Esophagus squamous epithelium (tissue), 5 donors: Measurements from ENCODE around the gene MROH2A. TPM values are rescaled to one million over a fixed set of nuclear protein-coding genes. Genes with fewer than 3 reads are reported as not detected.

Experiments used
- DNase-seq: peaks from one replicate; lab custom pipeline; 2025; lab: John Stamatoyannopoulos, UW
- H3K27ac ChIP-seq, 4 donors: fragments of 200-600 bp; sonication (generic); one replicate each; pipeline ENCODE4 v1.5.1; 2016 to 2019; ENCODE audit warnings: mild to moderate bottlenecking in 1 of 4
- H3K27me3 ChIP-seq, 4 donors: fragments of 200-600 bp; sonication (generic); 1 replicate in 3 of 4; 2 replicates in 1 of 4; pipeline versions ENCODE4 v1.5.1 to v1.6.0; 2017 to 2021; ENCODE audit warnings: antibody characterized with exemption in 1 of 4
- H3K36me3 ChIP-seq, 3 donors: fragments of 200-600 bp; sonication (generic); one replicate each; pipeline ENCODE4 v1.5.1; 2016 to 2019
- H3K4me1 ChIP-seq, 3 donors: fragments of 200-600 bp; sonication (generic); one replicate each; pipeline ENCODE4 v1.5.1; 2017 to 2019
- H3K4me3 ChIP-seq, 4 donors: fragments of 200-600 bp; sonication (generic); 1 replicate in 3 of 4; 2 replicates in 1 of 4; pipeline ENCODE4 v1.5.1; 2016 to 2019; ENCODE audit warnings: mild to moderate bottlenecking in 2 of 4, moderate library complexity in 1 of 4
- H3K9me3 ChIP-seq, 3 donors: fragments of 200-600 bp; sonication (generic); one replicate each; pipeline ENCODE4 v1.5.1; 2016 to 2019
- CTCF ChIP-seq, 6 experiments: fragments of 450-650 bp in 4 of 6; fragments of 200-600 bp in 2 of 6; sonication (generic) in 2 of 6; IDR thresholded peaks; one replicate each; pipeline ENCODE4 v1.5.1; 2016 to 2019; ENCODE audit warnings: antibody characterized with exemption in 6 of 6, mild to moderate bottlenecking in 4 of 6, moderate library complexity in 4 of 6
- POLR2A ChIP-seq, 4 donors: fragments of 450-650 bp; IDR thresholded peaks; one replicate each; pipeline ENCODE4 v1.6.1; 2017; ENCODE audit warnings: antibody characterized with exemption in 4 of 4, mild to moderate bottlenecking in 4 of 4, moderate library complexity in 3 of 4
- WGBS, 2 donors: methylation state at CpG; one replicate each; pipeline ENCODE4 v1.1.5; 2018; 5-methylcytosine and 5-hydroxymethylcytosine counted together
- intact Hi-C: fragments of 100-400 bp; cut with DNase I; formaldehyde crosslinking; loops from one replicate; pipeline ENCODE4 v1.15.0; 2022
- total RNA-seq, 4 donors: library from RNA; depleted of rRNA; stranded (reverse); fragments of >200 nt; gene quantifications; one replicate each; pipeline ENCODE4 v1.1.0, GENCODE V29; 2016
- donor health status: DM: yes; HTN: yes; CAD: no.

MROH2A gene
- total RNA-seq, 4 donors from 2014 or later, result under 0.01 to 2.1 (median 0.57) TPM

DNA sequence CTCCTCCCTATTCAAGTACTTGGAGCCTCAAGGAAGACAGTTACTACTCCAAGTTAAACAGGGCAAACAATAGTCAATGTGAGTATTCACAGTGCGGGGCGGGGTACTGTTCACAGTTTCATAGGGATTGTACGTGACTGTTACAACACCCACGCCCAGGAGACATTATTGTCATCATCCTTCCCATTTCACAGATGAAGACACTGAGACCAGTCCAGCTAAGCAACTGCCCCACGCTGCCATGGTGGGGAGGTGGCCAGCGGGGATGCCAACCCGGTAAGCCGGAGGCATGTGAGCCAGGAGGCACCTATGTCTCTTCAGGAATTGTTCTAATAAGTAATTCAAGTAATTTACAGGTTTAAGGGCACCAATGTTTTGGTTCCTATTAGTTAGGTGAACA is 75.2 kb downstream of the MROH2A start:
- intact Hi-C loops, result no loop called here
- Histone ChIP-seq H3K27me3 (no peaks in the 10 kb centered on the region), H3K4me1 (peaks cover 7 to 30% (median 10%) of the 10 kb centered on the region in 3 donors), H3K4me3 (peak overlapping the region; percentile 59 to 90 (median 80)), H3K36me3 (peaks cover 0 to 22% (median 0%) of the 10 kb centered on the region in 3 donors), H3K9me3 (no peaks in the 10 kb centered on the region), H3K27ac (peak overlapping the region in 1 of 4 donors; percentile 52)
- 13 to 23% methylated on average over 7 to 8 of the region's 8 CpGs for whole genome bisulfite sequencing, 2 donors
- DNase-seq, result no peak
- TF ChIP-seq POLR2A (IDR thresholded peaks at IDR 0.05), result no peak
- no peak for TF ChIP-seq CTCF (IDR thresholded peaks at IDR 0.05)

DNA sequence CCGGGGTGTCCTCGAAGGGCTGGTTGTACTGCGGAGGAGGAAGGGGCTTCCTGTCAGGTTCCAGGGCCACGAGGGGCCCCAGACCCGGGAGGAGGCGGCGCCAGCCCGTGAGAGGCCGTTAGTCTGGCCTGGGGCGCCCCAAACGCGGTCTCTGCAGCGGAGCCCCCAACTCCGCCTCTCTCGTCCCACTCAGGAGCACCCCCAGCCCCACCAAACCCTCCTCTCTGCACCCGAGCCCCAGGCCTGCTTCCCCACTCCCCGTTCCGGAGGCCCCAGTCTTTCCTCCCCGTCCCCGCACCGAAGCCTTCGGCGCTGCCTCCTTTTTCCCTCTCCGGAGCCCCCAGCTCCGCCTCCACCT is 75.7 kb downstream of the MROH2A start:
- no peak for DNase-seq
- intact Hi-C loops, result no loop called here

DNA sequence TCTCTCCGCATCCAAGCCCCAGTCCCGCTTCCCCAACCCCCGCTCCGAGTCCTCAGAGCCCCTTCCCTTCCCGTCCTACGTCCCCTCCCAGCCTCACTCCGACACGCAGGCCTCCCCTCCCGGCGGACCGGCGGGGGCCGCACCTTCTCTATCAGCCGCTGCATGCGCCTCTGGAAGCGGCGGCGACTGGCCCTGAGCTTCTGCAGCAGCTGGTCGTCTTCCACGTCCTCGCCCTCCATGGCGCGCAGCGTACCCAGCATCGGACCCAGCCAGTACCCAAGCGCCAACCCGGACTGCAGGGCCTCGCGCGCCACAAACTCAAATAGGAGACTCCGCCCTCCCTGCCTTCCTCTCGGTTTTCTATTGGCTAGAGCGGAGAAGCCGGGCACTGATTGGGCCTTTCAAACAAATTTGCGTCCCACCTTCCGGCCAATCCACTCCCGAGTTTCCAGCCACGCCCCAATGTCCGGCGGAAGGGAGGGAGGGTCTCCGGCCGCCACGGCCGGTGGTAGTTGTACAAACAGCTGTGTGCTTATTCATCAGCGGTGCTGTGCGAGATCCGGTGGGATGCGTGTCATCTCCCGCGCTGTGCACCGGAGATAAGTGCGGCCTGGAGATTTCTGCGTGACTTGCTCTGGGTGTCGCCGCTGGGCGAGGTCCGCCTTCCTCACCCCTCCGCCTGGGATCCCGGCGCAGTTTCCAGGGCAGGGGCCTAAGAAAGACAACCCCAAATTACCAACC is 76.3 kb downstream of the MROH2A start, which contains the start of gene HJURP:
TSS of gene HJURP (minus strand) at position 295 of the 741 bp plus-strand sequence. CDS start at position 260, 35 bp downstream.
- Histone ChIP-seq H3K36me3 (peaks cover 0 to 12% (median 0%) of the 10 kb centered on the region in 3 donors), H3K9me3 (no peaks in the 10 kb centered on the region), H3K4me1 (peaks cover 7 to 30% (median 10%) of the 10 kb centered on the region in 3 donors), H3K4me3 (peak within 1 kb of the TSS; percentile 59 to 90 (median 80)), H3K27me3 (no peaks in the 10 kb centered on the region), H3K27ac (peak within 1 kb of the TSS; percentile 56 to 82 (median 76))
- DNase-seq, result peak; percentile 66
- no peak for TF ChIP-seq CTCF (IDR thresholded peaks at IDR 0.05)
- peak in 1 of 4 donors; percentile 54 for TF ChIP-seq POLR2A (IDR thresholded peaks at IDR 0.05)
- 1% methylated on average over 15 to 31 of the region's 60 CpGs for WGBS, 2 donors
- intact Hi-C loops, result no loop called here

More for the DNA sequence above, 75.7 kb downstream of the MROH2A start:
- peaks cover 7 to 30% (median 10%) of the 10 kb centered on the region in 3 donors for H3K4me1 ChIP-seq
- peak overlapping the region in 3 of 4 donors; percentile 52 to 82 (median 72) for H3K27ac ChIP-seq
- peaks cover 0 to 17% (median 0%) of the 10 kb centered on the region in 3 donors for H3K36me3 ChIP-seq
- H3K27me3 ChIP-seq, result no peaks in the 10 kb centered on the region
- peak overlapping the region; percentile 59 to 90 (median 80) for H3K4me3 ChIP-seq
- whole genome bisulfite sequencing, 2 donors, result 2 to 10% methylated on average over 2 to 12 of the region's 25 CpGs
- no peaks in the 10 kb centered on the region for H3K9me3 ChIP-seq
- TF ChIP-seq POLR2A (IDR thresholded peaks at IDR 0.05) (no peak), CTCF (IDR thresholded peaks at IDR 0.05) (no peak)

GRCh38 chr2:233855345-233855744 is 77.2 kb downstream of the MROH2A start:
- DNase-seq, result no peak
- WGBS, 2 donors, result 86 to 87% methylated on average over 5 of the region's 5 CpGs
- TF ChIP-seq POLR2A (IDR thresholded peaks at IDR 0.05) (no peak), CTCF (IDR thresholded peaks at IDR 0.05) (no peak)
- H3K36me3 ChIP-seq, result peaks cover 0 to 3% (median 0%) of the 10 kb centered on the region in 3 donors
- peak overlapping the region in 1 of 4 donors; percentile 75 for H3K4me3 ChIP-seq
- H3K27ac ChIP-seq, result no peak overlapping the region
- intact Hi-C loops, result no loop called here
- H3K27me3 ChIP-seq, result no peaks in the 10 kb centered on the region
- H3K9me3 ChIP-seq, result no peaks in the 10 kb centered on the region
- H3K4me1 ChIP-seq, result peaks cover 7 to 30% (median 10%) of the 10 kb centered on the region in 3 donors

DNA sequence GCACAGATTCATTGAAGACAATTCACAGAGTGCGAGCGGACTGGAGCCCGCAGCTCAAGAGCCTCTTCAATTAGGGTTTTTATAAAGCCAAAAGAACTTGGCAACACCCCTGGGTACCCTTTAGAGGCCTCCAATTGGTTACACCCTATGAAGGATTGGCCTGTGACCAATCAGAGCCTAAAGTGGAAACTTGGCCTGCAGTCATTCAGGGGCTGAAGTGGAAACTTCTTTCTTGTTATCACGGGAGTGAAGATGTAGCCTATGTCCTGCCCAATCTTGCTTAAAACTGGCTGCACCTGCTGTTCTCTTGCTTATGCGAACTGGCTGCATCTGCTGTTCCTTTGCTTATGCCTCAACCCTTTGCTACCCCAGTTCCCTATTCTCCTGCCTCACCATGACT is 78.1 kb downstream of the MROH2A start:
- no peaks in the 10 kb centered on the region for H3K36me3 ChIP-seq
- intact Hi-C loops, result no loop called here
- no peak overlapping the region for H3K4me3 ChIP-seq
- H3K4me1 ChIP-seq, result peaks cover 7 to 30% (median 10%) of the 10 kb centered on the region in 3 donors
- no peaks in the 10 kb centered on the region for H3K9me3 ChIP-seq
- no peak for DNase-seq
- TF ChIP-seq POLR2A (IDR thresholded peaks at IDR 0.05) (no peak), CTCF (IDR thresholded peaks at IDR 0.05) (no peak)
- no peaks in the 10 kb centered on the region for H3K27me3 ChIP-seq
- WGBS, 2 donors, result 88 to 94% methylated on average over 5 of the region's 5 CpGs
- H3K27ac ChIP-seq, result no peak overlapping the region
